HEK293 (cell line): ENCODE results near the gene PRKCE.

ENCODE experiments used
- CTCF ChIA-PET: fragments of 350-600 bp; formaldehyde crosslinking; extraction: SDS; loops from one replicate; lab custom pipeline; 2021; ENCODE audit warnings: antibody characterized with exemption; lab: Yijun Ruan, JAX
- POLR2A ChIA-PET: fragments of 300-600 bp; formaldehyde crosslinking; extraction: SDS; loops from one replicate; lab custom pipeline; 2020; ENCODE audit warnings: antibody characterized with exemption, inconsistent platforms; lab: Yijun Ruan, JAX
- H3K27ac ChIP-seq: fragments of 200-500 bp; sonication (Bioruptor generic); 2 replicates; pipeline ENCODE4 v1.5.1; 2014; ENCODE audit warnings: low read depth, low read length, control low read depth, inconsistent platforms; ENCODE audit errors: extremely low read depth
- H3K36me3 ChIP-seq, 2 experiments: fragments of 200-500 bp in 1 of 2; sonication (Bioruptor generic) in 1 of 2; 1 replicate in 1 of 2; 2 replicates in 1 of 2; pipeline ENCODE4 v1.5.1; 2014 to 2017; ENCODE audit warnings: inconsistent platforms in 2 of 2, low read length in 2 of 2; ENCODE audit not compliant: control insufficient read depth in 2 of 2, insufficient read depth in 1 of 2
- H3K4me1 ChIP-seq: fragments of 200-500 bp; sonication (Bioruptor generic); 2 replicates; pipeline ENCODE4 v1.5.1; 2014; ENCODE audit warnings: mild to moderate bottlenecking, low read length, inconsistent platforms; ENCODE audit not compliant: control insufficient read depth, insufficient read depth
- H3K4me3 ChIP-seq: 2 replicates; pipeline ENCODE4 v1.5.1; 2011; ENCODE audit warnings: low read depth, mild to moderate bottlenecking, control low read depth, low read length, moderate library complexity
- H3K9me3 ChIP-seq: fragments of 200-500 bp; sonication (Bioruptor generic); 2 replicates; pipeline ENCODE4 v1.5.1; 2014; ENCODE audit warnings: low read depth, low read length, inconsistent platforms; ENCODE audit not compliant: control insufficient read depth, insufficient read depth
- AEBP2 ChIP-seq: fragments of 450-650 bp; formaldehyde crosslinking; IDR thresholded peaks from 2 replicates; pipeline ENCODE4 v1.5.1; 2016; ENCODE audit warnings: missing biosample characterization, missing genetic modification characterization, borderline replicate concordance
- BCL11B ChIP-seq: fragments of 450-650 bp; formaldehyde crosslinking; IDR thresholded peaks from 2 replicates; pipeline ENCODE4 v1.5.1; 2016; ENCODE audit warnings: low read depth, missing biosample characterization, missing genetic modification characterization
- EGR2 ChIP-seq: fragments of 450-650 bp; formaldehyde crosslinking; IDR thresholded peaks from 2 replicates; pipeline ENCODE4 v1.5.1; 2016; ENCODE audit warnings: low read depth, missing biosample characterization, missing genetic modification characterization
- GLI2 ChIP-seq: fragments of 450-650 bp; formaldehyde crosslinking; IDR thresholded peaks from 2 replicates; pipeline ENCODE4; 2017; ENCODE audit warnings: missing biosample characterization, missing genetic modification characterization, low read depth, borderline replicate concordance
- GLI4 ChIP-seq: fragments of 450-650 bp; formaldehyde crosslinking; IDR thresholded peaks from 2 replicates; pipeline ENCODE4 v1.5.1; 2016; ENCODE audit warnings: missing biosample characterization, missing genetic modification characterization
- GLIS1 ChIP-seq: fragments of 450-650 bp; formaldehyde crosslinking; IDR thresholded peaks from 2 replicates; pipeline ENCODE4 v1.5.1; 2016; ENCODE audit warnings: missing biosample characterization, missing genetic modification characterization
- HOXA7 ChIP-seq: sonication (generic); formaldehyde crosslinking; IDR thresholded peaks from 2 replicates; pipeline ENCODE4 v1.8.1; 2022; ENCODE audit warnings: missing genetic modification reagents, borderline replicate concordance
- HOXD13 ChIP-seq: sonication (generic); formaldehyde crosslinking; IDR thresholded peaks from 2 replicates; pipeline ENCODE4 v1.8.0; 2022; ENCODE audit warnings: missing genetic modification reagents, borderline replicate concordance
- KLF10 ChIP-seq: fragments of 450-650 bp; IDR thresholded peaks from 2 replicates; pipeline ENCODE4 v1.5.1; 2018; ENCODE audit warnings: missing biosample characterization, mild to moderate bottlenecking, missing genetic modification characterization
- MZF1 ChIP-seq: fragments of 450-650 bp; formaldehyde crosslinking; IDR thresholded peaks from 2 replicates; pipeline ENCODE4 v1.5.1; 2017; ENCODE audit warnings: missing biosample characterization, missing genetic modification characterization, borderline replicate concordance
- SALL2 ChIP-seq: fragments of 450-650 bp; formaldehyde crosslinking; IDR thresholded peaks from 2 replicates; pipeline ENCODE4 v1.5.0; 2017; ENCODE audit warnings: missing biosample characterization, mild to moderate bottlenecking, missing genetic modification characterization, borderline replicate concordance
- SETDB1 ChIP-seq: IDR thresholded peaks from one replicate; pipeline ENCODE4 v1.6.1; 2017; ENCODE audit warnings: mild to moderate bottlenecking, low read length, moderate library complexity, mixed read lengths; ENCODE audit not compliant: insufficient read length
- ZBTB48 ChIP-seq: fragments of 450-650 bp; formaldehyde crosslinking; IDR thresholded peaks from 2 replicates; pipeline ENCODE4 v1.5.1; 2016; ENCODE audit warnings: missing biosample characterization, missing genetic modification characterization
- ZBTB8A ChIP-seq: fragments of 450-650 bp; formaldehyde crosslinking; IDR thresholded peaks from 2 replicates; pipeline ENCODE4 v1.5.1; 2016; ENCODE audit warnings: missing biosample characterization, missing genetic modification characterization
- ZFHX2 ChIP-seq: fragments of 450-650 bp; formaldehyde crosslinking; conservative IDR thresholded peaks from 2 replicates; pipeline ENCODE4 v1.5.1; 2016; ENCODE audit warnings: missing biosample characterization, missing genetic modification characterization
- ZFP3 ChIP-seq: fragments of 450-650 bp; formaldehyde crosslinking; IDR thresholded peaks from 2 replicates; pipeline ENCODE4 v1.5.1; 2016; ENCODE audit warnings: low read depth, missing biosample characterization, missing genetic modification characterization
- ZFP37 ChIP-seq: fragments of 450-650 bp; formaldehyde crosslinking; IDR thresholded peaks from 2 replicates; pipeline ENCODE4 v1.5.1; 2016; ENCODE audit warnings: missing biosample characterization, missing genetic modification characterization
- ZNF112 ChIP-seq: fragments of 450-650 bp; formaldehyde crosslinking; IDR thresholded peaks from 2 replicates; pipeline ENCODE4 v1.5.0; 2017; ENCODE audit warnings: missing biosample characterization, missing genetic modification characterization
- ZNF16 ChIP-seq: fragments of 450-650 bp; formaldehyde crosslinking; IDR thresholded peaks from 2 replicates; pipeline ENCODE4 v1.5.1; 2016; ENCODE audit warnings: low read depth, missing biosample characterization, missing genetic modification characterization
- ZNF214 ChIP-seq: fragments of 450-650 bp; formaldehyde crosslinking; IDR thresholded peaks from 2 replicates; pipeline ENCODE4 v1.5.1; 2017; ENCODE audit warnings: missing biosample characterization, mild to moderate bottlenecking, missing genetic modification characterization, borderline replicate concordance
- ZNF223 ChIP-seq: fragments of 450-650 bp; formaldehyde crosslinking; IDR thresholded peaks from 2 replicates; pipeline ENCODE4 v1.5.1; 2016; ENCODE audit warnings: missing biosample characterization, missing genetic modification characterization
- ZNF239 ChIP-seq: fragments of 450-650 bp; formaldehyde crosslinking; IDR thresholded peaks from 2 replicates; pipeline ENCODE4 v1.5.1; 2016; ENCODE audit warnings: missing biosample characterization, missing genetic modification characterization
- ZNF530 ChIP-seq: fragments of 450-650 bp; formaldehyde crosslinking; IDR thresholded peaks from 2 replicates; pipeline ENCODE4 v1.5.1; 2016; ENCODE audit warnings: low read depth, missing biosample characterization, missing genetic modification characterization
- ZNF555 ChIP-seq: fragments of 450-650 bp; formaldehyde crosslinking; conservative IDR thresholded peaks from 2 replicates; pipeline ENCODE4 v1.5.1; 2017; ENCODE audit warnings: missing biosample characterization, mild to moderate bottlenecking, missing genetic modification characterization, inconsistent platforms
- ZNF571 ChIP-seq: fragments of 450-650 bp; formaldehyde crosslinking; IDR thresholded peaks from 2 replicates; pipeline ENCODE4 v1.5.0; 2017; ENCODE audit warnings: missing biosample characterization, missing genetic modification characterization
- ZNF626 ChIP-seq: fragments of 450-650 bp; sonication (Bioruptor Pico); formaldehyde crosslinking; IDR thresholded peaks from 2 replicates; pipeline ENCODE4 v1.5.1; 2018; ENCODE audit warnings: missing biosample characterization, missing genetic modification characterization, inconsistent platforms
- ZNF707 ChIP-seq: fragments of 450-650 bp; formaldehyde crosslinking; IDR thresholded peaks from 2 replicates; pipeline ENCODE4 v1.5.1; 2016; ENCODE audit warnings: missing biosample characterization, missing genetic modification characterization
- TF ChIP-seq, protein P1 (sequence below): fragments of 450-650 bp; formaldehyde crosslinking; IDR thresholded peaks from 2 replicates; pipeline ENCODE4 v1.5.1; 2017; ENCODE audit warnings: missing biosample characterization, missing genetic modification characterization

The PRKCE gene

DNA sequence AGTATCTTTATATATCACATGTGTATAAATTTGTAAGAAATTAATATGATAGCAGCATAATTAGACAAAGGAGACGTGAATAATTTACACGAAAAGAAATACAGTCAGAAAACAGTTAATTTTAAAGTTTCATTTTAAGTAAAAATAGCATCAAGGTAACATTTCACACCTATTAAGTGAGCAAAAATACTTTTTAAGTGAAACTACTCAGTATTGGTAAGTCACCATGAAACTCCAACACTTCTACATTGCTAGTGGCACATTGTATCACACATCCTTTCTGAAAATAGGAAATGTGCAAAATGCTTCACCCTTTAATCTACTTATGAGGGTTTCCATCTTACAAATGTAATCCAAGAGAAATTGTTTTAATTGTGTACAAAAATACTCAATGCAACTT lies 357.8 kb downstream of the PRKCE start (continued):
- TF ChIP-seq ZNF223 (tag by site-specific recombination) (no peak), SETDB1 (no peak), ZNF571 (tag by site-specific recombination) (no peak), BCL11B (no peak), ZNF239 (tag by site-specific recombination) (no peak)

GRCh38 chr2:46009772-46010171 lies 358.3 kb downstream of the PRKCE start:
- ChIA-PET CTCF (interaction anchor here (1.0 to 2.3 kb wide), 5 partner anchors 10 to 452 kb away, joined by 3 to 16 read pairs (median 5); no protein-coding TSS in a partner anchor), POLR2A (no interaction called here)
- Histone ChIP-seq H3K36me3 (peaks cover 4 to 9% of the 10 kb centered on the region in 2 experiments; a peak in 2 of 3 replicates), H3K4me1 (no peaks in the 10 kb centered on the region), H3K27ac (no peak overlapping the region), H3K4me3 (no peak overlapping the region), H3K9me3 (no peaks in the 10 kb centered on the region)
- no peak for TF ChIP-seq BCL11B
- no peak for TF ChIP-seq HOXA7 (CRISPR knock-in tag)
- TF ChIP-seq SALL2: no peak
- TF ChIP-seq EGR2 (tag by site-specific recombination): no peak
- no peak for TF ChIP-seq MZF1 (tag by site-specific recombination)
- TF ChIP-seq HOXD13: no peak
- no peak for TF ChIP-seq ZNF707 (tag by site-specific recombination)
- no peak for TF ChIP-seq GLI4 (tag by site-specific recombination)
- no peak for TF ChIP-seq ZNF112
- TF ChIP-seq ZBTB48 (tag by site-specific recombination): no peak
- no peak for TF ChIP-seq GLIS1
- TF ChIP-seq AEBP2 (tag by site-specific recombination): no peak
- TF ChIP-seq ZNF530 (tag by site-specific recombination): no peak
- TF ChIP-seq, protein P1, sequence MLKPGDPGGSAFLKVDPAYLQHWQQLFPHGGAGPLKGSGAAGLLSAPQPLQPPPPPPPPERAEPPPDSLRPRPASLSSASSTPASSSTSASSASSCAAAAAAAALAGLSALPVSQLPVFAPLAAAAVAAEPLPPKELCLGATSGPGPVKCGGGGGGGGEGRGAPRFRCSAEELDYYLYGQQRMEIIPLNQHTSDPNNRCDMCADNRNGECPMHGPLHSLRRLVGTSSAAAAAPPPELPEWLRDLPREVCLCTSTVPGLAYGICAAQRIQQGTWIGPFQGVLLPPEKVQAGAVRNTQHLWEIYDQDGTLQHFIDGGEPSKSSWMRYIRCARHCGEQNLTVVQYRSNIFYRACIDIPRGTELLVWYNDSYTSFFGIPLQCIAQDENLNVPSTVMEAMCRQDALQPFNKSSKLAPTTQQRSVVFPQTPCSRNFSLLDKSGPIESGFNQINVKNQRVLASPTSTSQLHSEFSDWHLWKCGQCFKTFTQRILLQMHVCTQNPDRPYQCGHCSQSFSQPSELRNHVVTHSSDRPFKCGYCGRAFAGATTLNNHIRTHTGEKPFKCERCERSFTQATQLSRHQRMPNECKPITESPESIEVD (tag by site-specific recombination): no peak
- TF ChIP-seq ZNF555 (tag by site-specific recombination): no peak
- TF ChIP-seq ZFHX2 (tag by site-specific recombination): no peak
- TF ChIP-seq ZFP3 (tag by site-specific recombination): no peak
- no peak for TF ChIP-seq GLI2
- no peak for TF ChIP-seq ZFP37 (tag by site-specific recombination)

GRCh38 chr2:46010223-46010924 lies 358.9 kb downstream of the PRKCE start:
- H3K9me3 ChIP-seq: no peaks in the 10 kb centered on the region
- ChIA-PET CTCF (interaction anchor here (0.6 to 2.3 kb wide), 18 partner anchors 10 to 612 kb away, joined by 3 to 16 read pairs (median 3); no protein-coding TSS in a partner anchor), POLR2A (no interaction called here)
- H3K36me3 ChIP-seq: peaks cover 4 to 9% of the 10 kb centered on the region in 2 experiments; a peak in 2 of 3 replicates
- no peak for TF ChIP-seq ZBTB8A (tag by site-specific recombination)
- TF ChIP-seq SALL2: no peak
- no peak for TF ChIP-seq ZNF239 (tag by site-specific recombination)
- no peak for TF ChIP-seq ZNF214 (tag by site-specific recombination)
- TF ChIP-seq KLF10 (tag by site-specific recombination): no peak
- TF ChIP-seq ZNF16 (tag by site-specific recombination): no peak
- no peak for TF ChIP-seq ZNF626 (tag by site-specific recombination)
- no peak overlapping the region for H3K27ac ChIP-seq
- no peak overlapping the region for H3K4me3 ChIP-seq
- H3K4me1 ChIP-seq: no peaks in the 10 kb centered on the region
